Fibroblast of upper back skin (primary cell): ENCODE data around the gene TWIST2.
A peak's percentile ranks its signal among the peaks of the same experiment; 100 is the strongest.

Source experiments
- DNase-seq: peaks from one replicate; pipeline ENCODE4 v3.0.0-alpha.2; 2013

TWIST2 gene

GRCh38 chr2:238906254-238906935 lies 58.5 kb downstream of the TWIST2 start:
- DNase-seq: no peak

DNA sequence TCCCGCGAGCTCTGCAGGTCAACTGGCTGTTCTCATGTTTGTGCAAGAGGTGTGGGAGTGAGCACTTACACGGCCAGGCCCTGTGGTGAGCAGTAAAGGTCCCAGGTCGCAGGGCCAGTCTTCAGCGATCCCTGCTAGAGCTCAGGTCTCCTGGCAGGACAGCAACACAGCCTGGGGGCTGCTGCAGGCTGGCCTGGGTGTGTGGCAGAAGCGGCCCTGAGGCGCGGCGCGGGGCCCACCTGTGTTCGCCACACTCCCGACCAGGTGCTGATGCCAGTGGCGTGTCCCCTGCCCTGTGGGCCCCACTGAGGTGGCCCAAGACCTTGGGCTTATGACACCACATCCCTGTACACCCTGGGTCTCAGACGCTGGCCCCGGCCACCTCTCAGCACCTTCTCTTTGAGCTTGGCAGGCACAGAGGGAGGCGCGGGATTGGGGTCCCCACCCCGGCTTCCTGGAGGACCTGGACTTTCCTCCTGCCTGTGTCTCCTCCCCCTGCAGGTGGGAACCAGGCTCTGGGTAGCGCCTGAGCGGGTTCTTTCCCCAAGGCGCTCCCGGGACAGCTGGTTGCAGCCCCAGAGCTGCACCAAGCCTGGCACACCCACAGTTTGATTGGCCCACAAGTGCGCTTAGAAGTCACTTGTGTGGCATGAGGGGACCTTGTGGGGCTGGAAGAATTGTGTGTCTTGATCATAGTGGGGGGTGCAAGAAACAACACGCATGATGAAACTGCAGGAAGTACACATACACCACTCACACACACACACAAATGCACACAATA lies 59.2 kb downstream of the TWIST2 start:
- DNase-seq: no peak

DNA sequence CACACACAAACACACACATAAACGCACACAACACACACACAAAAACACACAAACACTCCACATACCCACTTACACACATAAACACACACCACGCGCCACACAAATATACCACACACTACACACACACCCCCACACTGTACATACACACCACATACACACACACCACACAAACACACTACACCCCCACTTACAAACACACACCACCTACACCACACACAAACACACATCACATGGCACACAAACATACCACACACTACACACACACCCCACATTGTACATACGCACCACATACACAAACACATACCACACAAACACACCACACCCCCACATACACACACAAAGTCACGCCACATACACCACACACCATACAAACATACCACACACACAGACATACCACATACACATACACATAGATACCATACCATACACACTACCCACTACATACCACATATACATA lies 59.9 kb downstream of the TWIST2 start:
- no peak for DNase-seq

DNA sequence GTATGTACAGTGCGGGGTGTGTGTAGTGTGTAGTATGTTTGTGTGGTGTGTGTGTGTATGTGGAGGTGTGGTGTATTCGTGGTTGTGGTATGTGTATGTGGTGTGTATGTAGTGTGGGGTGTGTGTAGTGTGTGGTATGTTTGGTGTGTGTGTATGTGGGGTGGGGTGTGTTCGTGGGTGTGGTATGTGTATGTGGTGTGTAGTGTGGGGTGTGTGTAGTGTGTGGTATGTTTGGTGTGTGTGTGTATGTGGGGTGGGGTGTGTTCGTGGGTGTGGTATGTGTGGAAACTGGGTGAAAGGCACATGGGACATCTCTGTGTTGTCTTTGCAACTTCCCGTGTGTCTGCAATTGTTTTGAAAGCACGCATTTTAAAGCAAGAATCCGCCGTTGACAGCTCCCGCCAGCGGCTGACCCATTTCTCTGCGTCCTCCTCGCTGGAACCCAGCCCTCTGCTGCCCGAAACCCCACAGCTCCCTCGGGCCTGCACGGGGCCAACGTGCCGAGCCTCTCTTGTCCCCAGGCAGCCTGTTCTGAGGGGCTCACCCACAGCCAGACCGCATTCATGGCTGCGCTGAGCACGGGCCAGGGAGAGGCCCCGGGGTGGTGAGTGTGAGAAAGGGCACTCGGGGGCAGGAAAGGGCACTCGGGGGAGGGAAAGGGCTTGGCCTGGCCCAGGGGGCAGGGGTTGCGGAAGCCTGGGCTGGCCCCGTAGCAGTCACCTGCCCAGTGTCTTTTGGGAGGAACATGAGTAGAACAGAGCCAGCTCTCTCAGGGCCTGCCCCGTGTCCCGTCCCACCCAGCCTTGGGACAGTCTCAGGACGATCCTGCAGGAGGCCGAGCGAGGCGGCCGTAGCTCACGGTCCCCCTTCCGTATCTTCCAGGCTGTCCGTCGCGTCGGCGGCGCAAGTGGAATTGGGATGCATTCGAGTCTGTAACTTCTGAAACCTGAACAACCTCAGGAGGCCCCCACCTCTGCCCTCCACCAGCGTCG lies 61.4 kb downstream of the TWIST2 start:
- DNase-seq: peak; percentile 65

DNA sequence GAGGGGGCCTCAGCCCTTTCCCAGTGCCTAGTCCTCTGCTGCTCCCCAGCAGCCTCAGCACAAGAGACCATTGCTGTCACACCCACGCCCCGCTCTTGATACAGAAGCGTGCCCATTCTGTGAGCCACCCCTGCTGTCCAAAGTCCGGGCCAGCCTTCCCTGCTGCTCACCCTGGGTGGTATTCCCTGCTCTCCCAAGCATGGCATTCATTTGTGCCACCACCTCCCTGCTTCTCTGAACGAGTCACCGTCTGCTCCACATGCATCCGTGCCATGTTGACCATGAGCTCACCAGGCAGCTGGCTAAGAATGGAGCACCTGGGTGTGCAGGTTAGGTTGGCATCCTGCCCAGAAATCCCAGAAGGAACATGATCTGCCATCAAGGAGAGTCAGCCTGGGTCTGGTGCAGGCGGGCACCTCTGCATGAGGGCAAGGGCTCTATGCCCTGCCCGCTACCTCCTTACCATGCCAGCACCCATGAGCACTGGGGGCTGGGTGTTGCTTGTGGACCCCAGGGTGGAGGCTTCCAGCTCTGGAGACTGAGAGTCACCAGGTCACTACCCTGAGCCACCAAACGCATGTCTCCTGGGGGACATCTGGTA lies 63.0 kb downstream of the TWIST2 start:
- DNase-seq: no peak

DNA sequence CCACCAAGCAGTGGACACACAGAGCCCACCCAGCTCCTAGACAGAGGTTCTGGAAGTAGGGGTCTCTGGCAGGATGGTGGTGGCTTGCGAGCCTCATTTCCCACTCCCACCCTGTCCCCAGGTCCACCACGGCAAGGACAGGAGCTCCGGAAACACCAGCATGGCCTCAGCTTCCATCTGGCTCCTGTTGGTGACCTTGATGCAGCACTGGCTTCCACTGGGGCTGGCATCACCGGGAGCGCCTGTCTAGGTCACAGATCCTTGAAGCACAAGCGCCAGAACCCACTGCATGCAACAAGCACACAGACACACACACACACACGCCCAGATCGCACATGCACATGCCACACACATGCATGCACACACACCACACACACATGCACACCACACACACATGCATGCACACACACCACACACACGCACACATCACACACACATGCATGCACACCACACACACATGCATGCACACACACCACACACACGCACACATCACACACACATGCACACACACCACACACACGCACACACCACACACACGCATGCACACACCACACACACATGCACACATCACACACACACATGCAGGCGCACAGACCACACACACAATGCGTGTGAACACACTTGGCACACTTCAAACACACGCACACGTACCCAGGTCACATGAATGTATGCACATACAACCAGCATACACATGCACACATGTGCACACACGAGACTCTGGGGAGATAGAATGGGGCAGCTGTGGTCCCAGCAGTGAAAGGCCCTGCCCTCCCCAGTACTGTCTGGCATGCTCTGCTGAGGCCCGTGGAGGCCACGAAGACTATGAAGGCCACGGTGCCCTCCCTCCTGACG lies 63.7 kb downstream of the TWIST2 start:
- DNase-seq: no peak

GRCh38 chr2:238912228-238912915 lies 64.5 kb downstream of the TWIST2 start:
- no peak for DNase-seq

DNA sequence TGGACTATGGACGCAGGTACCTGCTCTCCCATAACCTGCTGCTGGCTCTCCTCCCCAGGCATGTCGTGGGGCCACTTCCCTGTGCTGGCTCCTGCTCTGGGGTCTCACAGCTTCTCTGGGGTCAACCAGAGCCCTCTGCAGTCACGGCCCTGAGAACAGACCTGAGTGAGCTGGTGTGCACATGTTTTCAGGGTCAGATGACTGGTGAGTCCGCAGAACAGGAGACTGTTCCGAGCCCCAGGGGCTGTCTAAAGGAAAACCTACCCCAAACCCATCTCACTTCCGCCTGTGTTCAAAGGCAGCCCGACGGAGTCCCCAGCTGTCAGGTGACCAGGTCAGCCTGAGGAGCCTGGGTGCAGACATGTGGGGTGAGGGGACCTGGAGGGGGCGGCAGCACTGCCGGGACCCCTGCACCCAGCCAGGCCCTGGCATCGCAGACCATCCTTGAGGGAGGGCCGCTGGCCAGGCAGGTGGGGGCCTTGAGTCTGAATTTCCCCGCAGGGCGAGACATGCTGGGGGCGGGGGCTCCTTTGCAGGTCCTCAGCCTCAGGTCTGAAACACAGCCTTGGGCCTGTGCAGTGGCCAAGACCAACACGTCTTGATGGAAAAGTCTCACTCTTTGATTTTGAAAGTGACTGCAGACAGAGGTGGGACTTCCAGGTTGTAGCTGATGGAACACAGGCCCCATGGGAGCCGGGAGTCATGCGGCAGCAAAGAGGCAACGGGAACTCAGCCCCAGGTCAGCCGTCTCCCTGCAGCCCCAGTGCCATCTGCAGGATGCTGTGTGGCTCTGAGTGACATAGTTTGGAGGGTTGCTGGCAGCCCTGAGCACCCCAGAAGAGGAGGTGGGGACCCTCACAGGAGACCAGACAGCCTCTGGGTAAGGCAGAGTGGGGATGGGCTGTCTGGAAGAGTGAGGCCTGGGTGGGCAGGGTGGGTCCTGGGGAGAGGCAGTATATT lies 65.3 kb downstream of the TWIST2 start:
- no peak for DNase-seq

DNA sequence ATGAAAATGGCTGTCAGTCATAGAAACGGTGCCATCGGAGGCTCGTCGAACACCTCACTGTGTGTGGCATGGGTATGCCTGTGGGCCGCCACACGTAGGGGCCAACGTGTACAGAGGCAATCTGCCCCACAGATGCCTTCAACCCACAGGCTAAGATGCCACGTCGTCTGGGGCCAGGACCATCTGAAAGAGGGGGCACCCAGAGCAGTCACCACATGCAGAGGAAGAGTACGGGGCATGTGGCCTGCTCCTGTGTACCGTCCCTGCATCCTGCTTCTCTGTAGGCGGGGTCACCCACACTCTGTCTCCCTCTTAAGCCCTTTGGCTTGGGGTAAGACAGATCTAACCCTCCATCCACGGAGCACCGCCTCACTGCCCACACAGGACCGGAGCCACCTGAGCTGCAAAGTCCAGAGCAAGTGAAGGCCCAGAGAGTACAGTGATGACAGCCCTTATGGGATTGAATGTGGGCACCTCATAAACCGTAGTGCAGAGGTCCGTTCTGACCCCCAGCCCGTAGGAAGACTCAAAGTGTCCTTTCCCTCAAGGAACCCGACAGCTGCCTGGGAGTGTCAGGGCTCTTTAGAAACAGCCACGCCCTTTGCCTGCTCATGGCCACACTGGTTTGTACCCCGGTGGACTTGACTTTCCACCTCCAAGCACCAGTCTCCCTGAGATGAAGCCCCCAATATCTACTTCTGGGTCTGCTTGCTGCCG lies 66.2 kb downstream of the TWIST2 start:
- no peak for DNase-seq

DNA sequence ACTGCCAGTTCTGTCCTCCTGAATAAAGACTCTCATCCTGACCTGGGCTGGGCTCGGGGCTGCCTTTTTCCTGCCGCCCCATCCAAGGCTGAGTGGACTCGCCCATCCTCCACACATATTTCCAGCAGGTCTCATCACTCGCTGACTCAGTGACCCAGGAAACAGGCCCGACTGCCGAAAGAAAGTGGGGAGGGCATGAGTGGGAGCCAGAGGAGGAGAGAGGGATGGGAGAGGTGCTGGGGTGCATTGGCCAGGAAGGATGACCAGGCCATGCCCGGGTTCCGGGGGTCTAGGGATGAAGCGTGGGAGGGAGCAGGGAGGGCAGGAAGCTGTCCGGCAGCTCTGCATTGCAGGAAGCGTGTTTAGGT lies 66.7 kb downstream of the TWIST2 start:
- DNase-seq: peak; percentile 73

- DNase-seq: no peak
Measured at GRCh38 chr2:238915196-238915595, 67.3 kb downstream of the TWIST2 start.

DNA sequence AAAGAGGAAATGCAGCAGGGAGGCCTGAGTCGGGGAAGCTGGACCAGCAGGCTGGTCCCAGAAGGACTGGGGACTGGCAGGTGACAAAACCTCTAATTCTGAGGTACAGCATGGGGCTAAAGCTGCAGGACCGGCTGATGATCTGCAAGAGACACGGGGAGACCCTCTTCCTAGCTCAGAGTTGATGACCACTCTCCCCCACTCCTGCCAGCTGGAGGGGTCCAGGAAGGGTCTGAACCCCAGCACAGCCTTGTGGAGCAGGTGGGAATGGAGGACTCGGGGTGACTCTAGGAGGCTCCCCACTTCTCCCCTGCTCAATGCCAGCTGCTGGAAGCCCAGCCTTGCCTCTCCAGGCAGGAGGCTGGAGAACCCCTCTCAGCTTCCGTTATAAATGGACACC lies 67.7 kb downstream of the TWIST2 start:
- no peak for DNase-seq

GRCh38 chr2:238916176-238916874 lies 68.4 kb downstream of the TWIST2 start:
- no peak for DNase-seq

- DNase-seq: no peak
Measured at GRCh38 chr2:238916875-238917590, 69.1 kb downstream of the TWIST2 start.

DNA sequence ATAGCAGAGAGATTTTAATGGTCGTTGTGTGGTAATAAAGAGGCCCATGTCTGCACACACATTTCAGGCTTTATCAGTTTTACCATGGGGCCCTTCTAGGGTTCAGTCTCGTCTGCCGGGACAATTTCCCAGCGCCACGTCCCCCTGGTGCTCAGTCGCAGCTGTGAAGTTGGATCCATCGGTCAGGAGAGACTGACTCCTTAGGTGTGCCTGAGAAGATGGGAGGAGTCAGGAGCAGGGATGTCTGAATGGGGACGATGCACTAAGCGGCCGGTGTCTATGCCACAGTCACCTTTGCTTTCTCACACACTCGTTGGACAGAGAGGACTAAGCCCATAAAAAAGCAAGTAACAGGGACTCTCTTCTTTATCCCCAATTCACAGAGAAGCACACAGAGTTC lies 71.4 kb downstream of the TWIST2 start:
- no peak for DNase-seq

- DNase-seq: no peak
Measured at GRCh38 chr2:238920053-238920452, 72.2 kb downstream of the TWIST2 start.

DNA sequence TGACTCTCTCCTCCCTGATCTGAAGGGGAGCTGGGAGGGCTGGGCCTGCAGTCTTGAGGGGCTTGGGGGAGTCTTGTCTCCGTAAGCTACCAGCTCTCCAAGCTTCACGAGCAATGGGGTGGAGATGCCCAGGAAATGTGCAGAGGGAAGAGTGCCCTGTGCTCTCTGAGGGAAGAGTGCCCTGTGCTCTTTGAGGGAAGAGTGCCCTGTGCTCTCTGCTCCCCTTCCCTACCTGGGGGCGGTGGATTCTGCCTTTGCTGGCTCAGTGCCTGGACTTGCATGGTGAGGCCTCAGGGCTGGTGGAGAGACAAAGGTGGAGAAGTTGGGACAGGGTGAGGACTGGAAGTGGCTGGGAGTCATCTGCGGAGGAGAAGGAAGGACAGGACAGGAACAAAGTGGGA lies 72.7 kb downstream of the TWIST2 start:
- DNase-seq: no peak

DNA sequence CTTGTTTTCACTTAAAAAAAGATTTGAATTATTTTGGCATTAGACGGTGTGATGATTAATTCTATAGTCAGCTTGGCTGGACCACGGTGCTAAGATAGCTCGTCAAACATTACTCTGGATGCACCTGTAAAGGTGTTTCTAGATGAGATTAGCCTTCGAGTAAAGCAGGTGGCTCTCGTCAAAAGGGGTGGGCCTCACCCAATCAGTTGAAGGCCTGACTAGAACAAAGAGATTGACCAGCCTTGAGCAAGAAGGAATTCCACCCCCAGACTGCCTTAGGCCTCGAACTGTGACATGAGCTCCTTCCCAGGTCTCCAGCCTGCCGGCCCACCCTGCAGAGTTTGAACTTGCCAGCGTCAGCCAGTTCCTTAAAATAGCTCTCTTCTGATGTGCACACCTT lies 73.4 kb downstream of the TWIST2 start:
- no peak for DNase-seq
